CD4-positive, alpha-beta memory T cell (primary cell): ENCODE measurements around the gene POLDIP3. TPM values are rescaled to one million over a fixed set of nuclear protein-coding genes. Genes with fewer than 3 reads are reported as not detected.

ENCODE experiments used
- CTCF ChIA-PET: fragments of 350-600 bp; sonication (Branson Sonifier 250); formaldehyde crosslinking; loops from one replicate; lab custom pipeline; 2021; ENCODE audit warnings: inconsistent platforms; ENCODE audit not compliant: partially characterized antibody; lab: Charles Lee
- POLR2A ChIA-PET: fragments of 350-600 bp; sonication (Branson Sonifier 250); formaldehyde crosslinking; loops from one replicate; lab custom pipeline; 2021; ENCODE audit not compliant: partially characterized antibody; lab: Charles Lee
- DNase-seq, 5 donors: peaks; one replicate each; pipeline versions ENCODE4 v3.0.0 to v3.0.0-alpha.2; 2020 to 2022; ENCODE audit warnings: mixed read lengths in 1 of 5
- H3K27ac ChIP-seq: one replicate; pipeline ENCODE4 v1.7.0; 2013; ENCODE audit warnings: low read depth, low read length
- H3K27me3 ChIP-seq: 2 replicates; pipeline ENCODE4 v1.7.0; 2013; ENCODE audit warnings: mild to moderate bottlenecking, low read length, moderate library complexity; ENCODE audit not compliant: insufficient read depth
- H3K36me3 ChIP-seq: 2 replicates; pipeline ENCODE4 v1.7.0; 2013; ENCODE audit warnings: mild to moderate bottlenecking, low read length, moderate library complexity; ENCODE audit not compliant: insufficient read depth
- H3K4me1 ChIP-seq: 2 replicates; pipeline ENCODE4 v1.7.0; 2013; ENCODE audit warnings: mild to moderate bottlenecking, low read length, moderate library complexity; ENCODE audit not compliant: insufficient read depth
- H3K4me3 ChIP-seq, 2 donors: one replicate each; pipeline ENCODE4 v1.7.0; 2013; ENCODE audit warnings: low read length in 2 of 2, mild to moderate bottlenecking in 1 of 2
- H3K9me3 ChIP-seq, 2 donors: one replicate each; pipeline ENCODE4 v1.7.0; 2013; ENCODE audit warnings: low read length in 2 of 2, control low read depth in 1 of 2; ENCODE audit not compliant: control insufficient read depth in 1 of 2
- H3K27ac Mint-ChIP-seq, 7 donors: one replicate each; pipeline ENCODE4 v1.8.0; 2020 to 2021; ENCODE audit warnings: mixed read lengths in 7 of 7, mild to moderate bottlenecking in 6 of 7, inconsistent platforms in 3 of 7, moderate library complexity in 3 of 7
- H3K27me3 Mint-ChIP-seq, 2 donors: one replicate each; pipeline ENCODE4 v1.8.0; 2020 to 2021; ENCODE audit warnings: mixed read lengths in 2 of 2
- H3K36me3 Mint-ChIP-seq, 2 donors: one replicate each; pipeline ENCODE4 v1.8.0; 2020 to 2021; ENCODE audit warnings: mixed read lengths in 2 of 2, inconsistent platforms in 1 of 2, mild to moderate bottlenecking in 1 of 2
- H3K4me1 Mint-ChIP-seq, 4 donors: one replicate each; pipeline ENCODE4 v1.8.0; 2020 to 2021; ENCODE audit warnings: mixed read lengths in 4 of 4, mild to moderate bottlenecking in 1 of 4
- H3K4me3 Mint-ChIP-seq, 8 donors: one replicate each; pipeline ENCODE4 v1.8.0; 2020 to 2021; ENCODE audit warnings: mixed read lengths in 8 of 8, mild to moderate bottlenecking in 7 of 8, moderate library complexity in 6 of 8, inconsistent platforms in 3 of 8
- H3K9me3 Mint-ChIP-seq, 8 donors: one replicate each; pipeline ENCODE4 v1.8.0; 2020 to 2021; ENCODE audit warnings: mixed read lengths in 8 of 8, mild to moderate bottlenecking in 5 of 8, inconsistent platforms in 3 of 8, moderate library complexity in 1 of 8
- intact Hi-C: fragments of 100-400 bp; cut with micrococcal nuclease; formaldehyde crosslinking; loops from one replicate; pipeline ENCODE4 v1.15.1; 2023
- polyA plus RNA-seq, 2 donors: library from polyadenylated mRNA; unstranded; fragments of 300-500 nt; fragmentation: Illumina TruSeq; gene quantifications; one replicate each; pipeline ENCODE4 v1.2.3, GENCODE V29; 2021
- total RNA-seq, 2 experiments: library from RNA; stranded (reverse); gene quantifications; one replicate each; pipeline ENCODE4 v1.2.3, GENCODE V29; 2021

POLDIP3 gene
- total and polyA plus RNA-seq, 4 experiments from 2014 or later: 66.1 to 82.3 (median 77.8) TPM

DNA sequence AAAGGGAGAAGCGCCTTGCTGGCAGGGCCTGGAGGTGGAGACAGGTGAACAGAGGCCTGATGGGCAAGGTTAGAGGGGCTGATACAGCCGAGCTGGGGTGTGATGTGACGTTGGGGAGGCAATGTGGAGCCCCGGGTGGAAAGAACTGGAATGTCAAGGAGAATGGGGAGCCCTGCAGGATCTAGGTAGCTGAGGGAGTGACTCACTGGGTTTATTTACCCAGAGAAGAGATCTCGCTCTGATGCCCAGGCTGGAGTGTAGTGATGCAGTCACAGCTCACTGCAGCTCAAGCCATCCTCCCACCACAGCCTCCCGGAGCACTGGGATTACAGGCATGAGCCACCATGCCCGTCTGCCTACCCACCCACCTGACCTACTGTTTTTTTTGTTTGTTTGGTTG, 36.5 kb upstream of the POLDIP3 start:
- H3K36me3 ChIP-seq: no peaks in the 10 kb centered on the region
- peaks cover 0 to 2% of the 10 kb centered on the region in 2 donors for H3K36me3 Mint-ChIP-seq
- peak overlapping the region in 2 of 7 donors; percentile 78 for H3K27ac Mint-ChIP-seq
- H3K9me3 ChIP-seq: no peaks in the 10 kb centered on the region
- peaks cover 2% of the 10 kb centered on the region in 2 donors for H3K27me3 Mint-ChIP-seq
- intact Hi-C loops: no loop called here
- no peak overlapping the region for H3K4me3 ChIP-seq
- no peak for DNase-seq
- H3K4me1 Mint-ChIP-seq: peaks cover 5 to 27% (median 16%) of the 10 kb centered on the region in 4 donors
- POLR2A ChIA-PET: interaction anchor here (4.9 kb wide), 1 partner anchor 36 kb away, joined by 59 read pairs; the partner anchor contains the start of gene POLDIP3
- no peaks in the 10 kb centered on the region for H3K27me3 ChIP-seq
- H3K4me3 Mint-ChIP-seq: peak overlapping the region in 3 of 8 donors; percentile 52 to 72 (median 56)
- H3K4me1 ChIP-seq: peaks cover 29% of the 10 kb centered on the region
- CTCF ChIA-PET: interaction anchor here (0.5 to 5.3 kb wide), 2 partner anchors 29 to 125 kb away, joined by 4 to 18 read pairs; no protein-coding TSS in a partner anchor
- H3K27ac ChIP-seq: no peak overlapping the region
- peaks cover 0 to 2% (median 0%) of the 10 kb centered on the region in 8 donors for H3K9me3 Mint-ChIP-seq

DNA sequence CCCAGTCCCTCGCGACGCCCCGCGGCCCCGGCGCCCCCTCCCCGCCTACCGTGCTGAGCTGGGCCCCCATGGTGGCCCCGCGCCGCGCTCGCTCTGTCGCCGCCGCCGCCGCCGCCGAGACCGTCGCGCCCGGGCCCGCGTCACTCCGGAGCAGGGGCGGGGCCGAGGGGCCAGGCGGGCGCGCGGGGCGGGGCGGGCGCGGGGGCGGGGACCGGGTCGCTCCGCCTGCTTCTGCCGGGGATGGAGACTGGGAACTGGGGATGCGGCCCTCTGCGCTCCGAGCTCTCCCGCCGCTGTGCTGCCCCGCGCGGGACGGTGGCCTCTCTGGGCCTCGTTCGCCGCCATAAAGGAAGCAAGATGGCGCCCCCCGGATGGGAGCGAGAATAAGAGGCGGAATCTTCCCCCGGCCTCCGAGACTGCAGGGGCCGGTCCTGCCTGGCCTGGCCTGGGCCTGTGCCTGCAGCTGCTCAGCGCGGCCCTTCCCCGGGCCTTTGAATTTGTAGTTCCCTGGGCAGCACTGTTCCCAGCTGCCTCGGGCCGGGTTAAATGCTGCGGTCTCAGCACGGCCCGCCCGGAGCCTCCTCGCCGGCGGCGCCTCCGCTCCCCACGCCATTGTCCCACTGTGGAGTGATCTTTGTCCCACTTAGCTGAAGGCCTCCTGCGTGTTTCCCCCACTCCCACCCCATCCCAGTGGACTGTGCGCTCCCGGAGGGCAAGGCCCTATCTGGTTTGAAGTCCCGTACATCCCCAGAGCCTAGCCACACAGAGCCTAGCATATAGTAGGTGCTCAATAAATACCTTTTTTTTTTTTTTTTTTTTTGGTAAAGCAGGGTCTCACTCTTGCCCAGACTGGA, 34.8 kb upstream of the POLDIP3 start, which contains the start of gene CYB5R3:
Gene CYB5R3, minus strand, starts transcription at position 147 of the 854 bp plus-strand sequence. Its CDS starts 77 bp downstream, at position 70.
- peak; percentile 68 to 77 (median 76) for DNase-seq
- Histone ChIP-seq H3K27ac (peak within 1 kb of the TSS; percentile 69), H3K4me3 (peak within 1 kb of the TSS; percentile 67 to 86), H3K4me1 (peaks cover 42% of the 10 kb centered on the region), H3K9me3 (no peaks in the 10 kb centered on the region), H3K27me3 (no peaks in the 10 kb centered on the region), H3K36me3 (no peaks in the 10 kb centered on the region)
- peaks cover 2% of the 10 kb centered on the region in 2 donors for H3K27me3 Mint-ChIP-seq
- peak within 1 kb of the TSS; percentile 90 to 100 (median 100) for H3K27ac Mint-ChIP-seq
- peaks cover 10 to 42% (median 25%) of the 10 kb centered on the region in 4 donors for H3K4me1 Mint-ChIP-seq
- CTCF ChIA-PET: interaction anchor here (1.3 to 5.3 kb wide), 3 partner anchors 11 to 28 kb away, joined by 3 to 18 read pairs (median 4); no protein-coding TSS in a partner anchor
- peaks cover 0 to 2% of the 10 kb centered on the region in 2 donors for H3K36me3 Mint-ChIP-seq
- intact Hi-C loops: loop anchor here (1.0 kb wide), 2 partner anchors 34 to 208 kb away; partner anchors contain the start of gene ARFGAP3
- peak within 1 kb of the TSS; percentile 98 to 100 (median 99) for H3K4me3 Mint-ChIP-seq
- peaks cover 0 to 2% (median 0%) of the 10 kb centered on the region in 8 donors for H3K9me3 Mint-ChIP-seq
- POLR2A ChIA-PET: interaction anchor here (1.0 to 4.9 kb wide), 4 partner anchors 11 to 366 kb away, joined by 4 to 59 read pairs (median 5); partner anchors contain the start of genes PACSIN2 and POLDIP3

DNA sequence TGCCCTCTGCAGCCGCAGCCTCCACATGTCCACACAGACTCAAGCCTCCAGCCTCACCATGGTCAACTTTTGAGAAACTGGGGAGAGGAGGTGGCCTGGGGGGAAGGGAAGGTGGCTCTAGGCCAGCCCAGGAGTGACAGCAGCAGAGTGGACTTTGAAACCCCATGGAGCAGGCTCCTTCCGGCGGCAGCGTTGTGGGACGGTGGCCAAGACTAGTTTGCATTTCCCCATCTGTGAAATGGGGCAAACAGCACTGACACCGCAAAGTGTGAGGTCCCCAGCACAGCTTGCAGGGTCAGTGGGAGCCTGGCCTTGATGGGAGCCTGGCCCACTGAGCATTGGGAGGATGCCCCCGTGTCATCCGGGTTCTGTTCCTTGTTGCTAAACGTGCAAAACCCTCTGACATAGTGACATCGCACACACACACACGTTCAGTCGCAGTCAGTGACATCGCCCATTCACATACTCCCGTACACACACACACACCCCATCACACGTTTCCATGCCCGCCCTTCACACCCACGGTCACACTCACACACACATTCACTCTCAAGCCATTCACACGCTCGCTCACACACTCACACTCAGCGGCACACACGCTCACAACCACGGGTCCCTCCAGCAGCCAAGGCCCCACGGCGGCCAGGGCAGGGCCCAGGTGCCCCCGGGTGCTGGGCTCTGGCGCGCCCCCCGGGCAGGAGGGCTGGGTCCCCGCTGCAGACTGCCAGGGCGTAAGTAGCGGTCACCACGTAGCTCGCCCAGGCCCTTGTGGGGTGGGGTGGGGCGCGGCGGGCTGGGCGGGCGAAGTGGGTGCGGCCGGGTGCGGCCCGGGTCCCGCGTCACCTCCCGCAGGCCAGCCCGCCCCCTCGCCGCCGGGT, 33.9 kb upstream of the POLDIP3 start:
- ChIA-PET CTCF (interaction anchor here (1.3 to 5.3 kb wide), 3 partner anchors 12 to 27 kb away, joined by 4 to 18 read pairs (median 4); no protein-coding TSS in a partner anchor), POLR2A (interaction anchor here (1.0 to 4.9 kb wide), 4 partner anchors 12 to 366 kb away, joined by 4 to 59 read pairs (median 5); partner anchors contain the start of genes PACSIN2 and POLDIP3)
- intact Hi-C loops: loop anchor here (1.0 kb wide), 2 partner anchors 33 to 209 kb away; partner anchors contain the start of gene ARFGAP3
- H3K4me3 Mint-ChIP-seq: peak overlapping the region; percentile 98 to 100 (median 99)
- H3K36me3 ChIP-seq: no peaks in the 10 kb centered on the region
- peaks cover 0 to 2% of the 10 kb centered on the region in 2 donors for H3K36me3 Mint-ChIP-seq
- H3K9me3 Mint-ChIP-seq: peaks cover 0 to 2% (median 0%) of the 10 kb centered on the region in 8 donors
- peak overlapping the region; percentile 90 to 100 (median 100) for H3K27ac Mint-ChIP-seq
- H3K27me3 ChIP-seq: no peaks in the 10 kb centered on the region
- H3K27ac ChIP-seq: peak overlapping the region; percentile 69
- H3K27me3 Mint-ChIP-seq: no peaks in the 10 kb centered on the region
- H3K9me3 ChIP-seq: no peaks in the 10 kb centered on the region
- peaks cover 50% of the 10 kb centered on the region for H3K4me1 ChIP-seq
- DNase-seq: peak in 3 of 5 donors; percentile 41 to 58 (median 49)
- peaks cover 14 to 47% (median 31%) of the 10 kb centered on the region in 4 donors for H3K4me1 Mint-ChIP-seq
- H3K4me3 ChIP-seq: peak overlapping the region; percentile 65 to 86

DNA sequence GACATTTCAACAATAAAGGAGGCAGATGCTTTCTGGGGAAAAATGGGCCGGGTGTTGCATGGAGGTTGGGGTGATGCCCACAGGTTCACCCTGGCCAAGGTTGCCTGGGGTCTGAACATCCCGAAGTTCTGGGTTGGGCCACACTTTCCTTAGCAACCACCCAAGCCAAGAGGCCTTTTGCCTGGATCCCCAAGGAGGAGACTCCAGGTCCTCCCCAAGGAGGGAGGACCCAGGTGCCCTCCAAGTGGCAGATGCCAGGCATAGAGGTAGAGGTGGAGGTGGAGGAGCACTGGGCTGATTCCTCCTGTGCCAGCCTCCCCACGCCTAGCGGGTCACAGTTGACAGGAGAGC, 33.3 kb upstream of the POLDIP3 start:
- H3K4me3 ChIP-seq: peak overlapping the region in 1 of 2 donors; percentile 65
- intact Hi-C loops: no loop called here
- ChIA-PET CTCF (interaction anchor here (1.3 to 5.3 kb wide), 2 partner anchors 16 to 26 kb away, joined by 4 to 18 read pairs; no protein-coding TSS in a partner anchor), POLR2A (interaction anchor here (1.5 to 4.9 kb wide), 2 partner anchors 21 to 33 kb away, joined by 6 to 59 read pairs; partner anchors contain the start of gene POLDIP3)
- Mint-ChIP-seq H3K4me3 (peak overlapping the region; percentile 98 to 100 (median 99)), H3K36me3 (peaks cover 0 to 2% of the 10 kb centered on the region in 2 donors), H3K27ac (peak overlapping the region in 6 of 7 donors; percentile 90 to 100 (median 100)), H3K4me1 (peaks cover 14 to 47% (median 31%) of the 10 kb centered on the region in 4 donors), H3K9me3 (peaks cover 0 to 2% (median 0%) of the 10 kb centered on the region in 8 donors), H3K27me3 (no peaks in the 10 kb centered on the region)
- peaks cover 50% of the 10 kb centered on the region for H3K4me1 ChIP-seq
- H3K9me3 ChIP-seq: no peaks in the 10 kb centered on the region
- no peaks in the 10 kb centered on the region for H3K36me3 ChIP-seq
- DNase-seq: no peak
- no peaks in the 10 kb centered on the region for H3K27me3 ChIP-seq
- H3K27ac ChIP-seq: peak overlapping the region; percentile 69

DNA sequence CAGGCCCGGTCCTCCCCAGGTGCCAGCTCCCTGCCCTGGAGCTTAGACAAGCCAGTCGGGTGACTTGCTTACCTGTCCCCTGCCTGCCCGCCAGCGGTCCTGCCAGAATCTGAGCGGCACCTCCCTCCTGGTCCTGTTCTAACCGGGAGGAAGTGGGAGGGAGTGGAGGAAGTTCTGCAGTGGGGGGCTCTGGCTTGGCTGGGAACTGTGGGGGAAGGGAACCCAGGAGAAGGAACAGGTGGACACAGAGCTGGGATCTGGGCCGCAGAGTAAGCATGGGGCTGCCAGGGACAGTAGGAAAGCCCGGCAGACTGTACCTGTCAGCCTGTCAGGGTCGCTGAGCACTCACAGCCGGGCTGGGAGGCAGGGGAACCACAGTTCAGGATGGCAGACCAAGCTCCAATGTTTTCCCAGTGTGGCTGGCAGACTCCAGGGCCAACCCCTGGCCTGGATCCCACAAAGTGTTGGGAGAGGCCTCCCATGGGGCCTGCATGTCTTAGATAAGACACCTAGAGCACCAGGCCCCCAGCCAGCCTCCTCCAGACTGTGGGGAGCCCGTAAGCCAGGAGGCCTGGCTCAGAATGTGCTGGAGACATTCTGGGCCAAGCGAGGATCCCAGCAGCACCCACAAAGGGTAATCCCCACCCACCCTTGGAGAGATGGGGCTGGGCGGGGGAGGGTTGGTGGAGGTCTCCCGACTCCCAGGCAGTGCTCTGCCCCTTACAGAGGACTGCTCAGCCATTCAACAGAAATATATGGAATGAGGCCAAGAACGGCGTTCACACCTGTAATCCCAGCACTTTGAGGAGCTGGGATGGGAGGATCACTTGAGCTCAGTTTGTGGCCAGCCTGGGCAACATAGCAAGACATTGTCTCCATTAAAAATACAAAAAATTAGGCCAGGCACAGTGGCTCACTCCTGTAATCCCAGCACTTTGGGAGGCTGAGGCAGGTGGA, 32.2 kb upstream of the POLDIP3 start:
- H3K27me3 ChIP-seq: no peaks in the 10 kb centered on the region
- H3K27me3 Mint-ChIP-seq: no peaks in the 10 kb centered on the region
- peaks cover 0 to 2% (median 0%) of the 10 kb centered on the region in 8 donors for H3K9me3 Mint-ChIP-seq
- ChIA-PET POLR2A (interaction anchor here (0.7 to 4.9 kb wide), 4 partner anchors 31 to 37 kb away, joined by 3 to 59 read pairs (median 5); partner anchors contain the start of gene POLDIP3), CTCF (interaction anchor here (1.3 to 5.3 kb wide), 2 partner anchors 17 to 25 kb away, joined by 4 to 18 read pairs; no protein-coding TSS in a partner anchor)
- H3K4me3 Mint-ChIP-seq: peak overlapping the region in 6 of 8 donors; percentile 15 to 100 (median 51)
- H3K4me3 ChIP-seq: no peak overlapping the region
- peaks cover 50% of the 10 kb centered on the region for H3K4me1 ChIP-seq
- intact Hi-C loops: no loop called here
- DNase-seq: no peak
- no peaks in the 10 kb centered on the region for H3K36me3 ChIP-seq
- no peaks in the 10 kb centered on the region for H3K9me3 ChIP-seq
- H3K27ac Mint-ChIP-seq: peak overlapping the region in 4 of 7 donors; percentile 13 to 90 (median 32)
- H3K4me1 Mint-ChIP-seq: peaks cover 14 to 47% (median 31%) of the 10 kb centered on the region in 4 donors
- no peak overlapping the region for H3K27ac ChIP-seq
- peaks cover 0 to 2% of the 10 kb centered on the region in 2 donors for H3K36me3 Mint-ChIP-seq
